Measurements from ENCODE around the gene UBE2I.

- TF ChIP-seq ZNF274 (IDR thresholded peaks at IDR 0.05; ENCODE audit: low read depth, low read length) (no peak), SUZ12 (IDR thresholded peaks at IDR 0.05; ENCODE audit: extremely low read depth, insufficient read depth, insufficient read length) (no peak), YY1 (IDR thresholded peaks at IDR 0.05; ENCODE audit: insufficient read depth, insufficient read length) (no peak)
These were observed 63.0 kb downstream of the UBE2I start for GRCh38 chr16:1372292-1372950.
